Activated gamma-delta T cell treated with Interleukin-2 at 50 U/mL for 16 hours (primary cell): ENCODE measurements around the gene CD55.

ENCODE experiments used
- DNase-seq: peaks from one replicate; pipeline ENCODE4 v3.0.0-alpha.2; 2020

CD55 gene

GRCh38 chr1:207364614-207365013, 43.1 kb downstream of the CD55 start:
- DNase-seq, result no peak

GRCh38 chr1:207365063-207365462, 43.6 kb downstream of the CD55 start:
- DNase-seq, result no peak

GRCh38 chr1:207366022-207366421, 44.5 kb downstream of the CD55 start:
- DNase-seq, result no peak

GRCh38 chr1:207388721-207389120, 67.2 kb downstream of the CD55 start:
- no peak for DNase-seq

GRCh38 chr1:207389728-207390464, 68.4 kb downstream of the CD55 start:
- DNase-seq, result no peak

- DNase-seq, result no peak
Measured at GRCh38 chr1:207393610-207394009, 72.1 kb downstream of the CD55 start.

GRCh38 chr1:207396168-207396746, 74.8 kb downstream of the CD55 start:
- DNase-seq, result no peak

GRCh38 chr1:207397525-207397926, 76.0 kb downstream of the CD55 start:
- DNase-seq, result no peak

- no peak for DNase-seq
Measured at GRCh38 chr1:207398986-207399385, 77.5 kb downstream of the CD55 start.

GRCh38 chr1:207401578-207401977, 80.1 kb downstream of the CD55 start:
- DNase-seq, result no peak

GRCh38 chr1:207402744-207403143, 81.3 kb downstream of the CD55 start:
- DNase-seq, result no peak

- no peak for DNase-seq
Measured at GRCh38 chr1:207404849-207405525, 83.5 kb downstream of the CD55 start.

- DNase-seq, result no peak
Measured at GRCh38 chr1:207405814-207406213, 84.3 kb downstream of the CD55 start.

- DNase-seq, result no peak
Measured at GRCh38 chr1:207407655-207408260, 86.3 kb downstream of the CD55 start.
